AG04450 (cell line): ENCODE results near the gene RPS25. TPM values are rescaled to one million over a fixed set of nuclear protein-coding genes. Genes with fewer than 3 reads are reported as not detected.
"Not testable (repeated sequence)": the region's sequence is repeated elsewhere in the genome, so short reads cannot be mapped to it uniquely, and the experiment has no call there.

Source experiments
- CTCF ChIA-PET: fragments of 300-600, 350-600 bp; formaldehyde crosslinking; extraction: SDS; loops from one replicate; lab custom pipeline; 2022; ENCODE audit warnings: antibody characterized with exemption, inconsistent platforms; lab: Charles Lee
- POLR2A ChIA-PET: fragments of 350-600 bp; formaldehyde crosslinking; extraction: SDS; loops from one replicate; lab custom pipeline; 2021; ENCODE audit warnings: antibody characterized with exemption, inconsistent platforms; lab: Yijun Ruan, JAX
- DNase-seq: peaks from one replicate; pipeline ENCODE4 v3.0.0-alpha.2; 2011; ENCODE audit warnings: low read depth, low spot score
- H3K27ac ChIP-seq: one replicate; pipeline ENCODE4 v1.5.1; 2012; ENCODE audit warnings: low read depth, low read length, control low read depth
- H3K27me3 ChIP-seq: one replicate; pipeline ENCODE4 v1.6.0; 2012; ENCODE audit warnings: low read length; ENCODE audit not compliant: control insufficient read depth, insufficient read depth
- H3K4me3 ChIP-seq: 2 replicates; pipeline ENCODE4 v1.5.1; 2011; ENCODE audit warnings: mild to moderate bottlenecking, low read depth, low read length, control low read depth
- H3K9me3 ChIP-seq: 2 replicates; pipeline ENCODE4 v1.5.1; 2012; ENCODE audit warnings: low read length; ENCODE audit not compliant: control insufficient read depth, insufficient read depth
- polyA plus RNA-seq: library from polyadenylated mRNA; depleted of rRNA; stranded (reverse); fragments of >200 nt; gene quantifications from 2 replicates; pipeline ENCODE4 v1.2.3, GENCODE V29; 2011
- TF ChIP-seq, protein P1 (sequence below): IDR thresholded peaks from 2 replicates; pipeline ENCODE4 v1.5.1; 2011; ENCODE audit warnings: low read depth, low read length, control low read depth, inconsistent platforms

The RPS25 gene
- polyA plus RNA-seq, 1 experiment, result 1,059 TPM

DNA sequence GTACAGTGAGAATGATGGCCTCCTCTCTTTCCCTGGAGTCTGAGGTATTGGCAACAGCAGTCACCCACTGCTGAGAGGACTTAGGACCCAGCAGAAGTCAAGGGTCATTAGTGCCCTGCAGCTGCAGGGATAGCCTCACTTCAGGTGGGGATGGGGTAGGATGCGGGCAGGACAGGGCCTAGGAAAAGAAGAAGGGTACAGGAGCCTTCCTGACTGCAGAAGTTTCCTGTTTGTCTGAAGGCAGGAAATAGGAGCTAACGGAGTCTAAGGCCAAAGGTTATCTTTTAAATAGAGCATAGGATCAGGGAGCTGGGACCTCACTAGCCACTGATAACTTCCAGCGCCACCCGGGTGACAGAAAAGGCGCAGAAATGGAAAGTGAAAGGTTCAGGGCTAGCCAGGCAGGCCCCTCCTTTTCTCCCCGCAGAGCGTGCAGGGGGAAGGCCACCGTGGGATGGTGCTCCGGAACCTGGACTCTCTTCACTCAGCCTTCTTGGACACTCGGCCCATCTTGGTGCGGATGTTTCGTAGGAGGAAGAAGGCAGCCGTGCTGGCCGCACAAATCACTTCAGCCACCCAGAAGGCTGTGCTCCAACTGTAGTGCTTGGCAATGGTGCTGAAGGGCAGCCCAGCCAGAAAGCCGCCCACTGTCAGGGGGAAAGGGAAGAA lies 6.4 kb upstream of the RPS25 start:
- Histone ChIP-seq H3K4me3 (no peak overlapping the region), H3K27me3 (no peaks in the 10 kb centered on the region), H3K9me3 (no peaks in the 10 kb centered on the region), H3K27ac (no peak overlapping the region)
- no peak for DNase-seq
- POLR2A ChIA-PET, result interaction anchor here (0.8 kb wide), 1 partner anchor 416 kb away, joined by 3 read pairs; no protein-coding TSS in a partner anchor
- CTCF ChIA-PET, result no interaction called here
- TF ChIP-seq, protein P1, sequence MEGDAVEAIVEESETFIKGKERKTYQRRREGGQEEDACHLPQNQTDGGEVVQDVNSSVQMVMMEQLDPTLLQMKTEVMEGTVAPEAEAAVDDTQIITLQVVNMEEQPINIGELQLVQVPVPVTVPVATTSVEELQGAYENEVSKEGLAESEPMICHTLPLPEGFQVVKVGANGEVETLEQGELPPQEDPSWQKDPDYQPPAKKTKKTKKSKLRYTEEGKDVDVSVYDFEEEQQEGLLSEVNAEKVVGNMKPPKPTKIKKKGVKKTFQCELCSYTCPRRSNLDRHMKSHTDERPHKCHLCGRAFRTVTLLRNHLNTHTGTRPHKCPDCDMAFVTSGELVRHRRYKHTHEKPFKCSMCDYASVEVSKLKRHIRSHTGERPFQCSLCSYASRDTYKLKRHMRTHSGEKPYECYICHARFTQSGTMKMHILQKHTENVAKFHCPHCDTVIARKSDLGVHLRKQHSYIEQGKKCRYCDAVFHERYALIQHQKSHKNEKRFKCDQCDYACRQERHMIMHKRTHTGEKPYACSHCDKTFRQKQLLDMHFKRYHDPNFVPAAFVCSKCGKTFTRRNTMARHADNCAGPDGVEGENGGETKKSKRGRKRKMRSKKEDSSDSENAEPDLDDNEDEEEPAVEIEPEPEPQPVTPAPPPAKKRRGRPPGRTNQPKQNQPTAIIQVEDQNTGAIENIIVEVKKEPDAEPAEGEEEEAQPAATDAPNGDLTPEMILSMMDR, result no peak

DNA sequence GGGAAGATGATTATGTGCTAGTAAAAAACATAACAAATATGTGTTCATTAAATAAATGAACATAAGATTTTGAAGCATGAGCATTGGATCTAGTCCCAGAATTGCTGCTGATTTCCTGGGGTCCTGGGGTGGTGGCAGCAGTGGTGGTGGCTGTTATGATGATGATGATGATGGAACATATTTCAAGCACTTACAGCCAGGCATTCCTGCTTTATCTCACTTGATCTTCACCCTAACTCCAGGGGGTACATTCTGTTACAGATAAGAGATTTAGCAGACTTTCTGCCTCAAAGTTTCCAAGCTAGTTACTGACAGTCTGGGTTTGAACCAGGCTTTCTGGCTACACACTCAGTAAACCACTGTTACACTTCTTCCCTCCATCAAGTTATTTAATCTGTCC lies 5.6 kb upstream of the RPS25 start:
- H3K4me3 ChIP-seq, result no peak overlapping the region
- TF ChIP-seq, protein P1, result no peak
- POLR2A ChIA-PET, result interaction anchor here (0.8 kb wide), 1 partner anchor 415 kb away, joined by 3 read pairs; no protein-coding TSS in a partner anchor
- no peaks in the 10 kb centered on the region for H3K27me3 ChIP-seq
- CTCF ChIA-PET, result no interaction called here
- no peak overlapping the region for H3K27ac ChIP-seq
- H3K9me3 ChIP-seq, result no peaks in the 10 kb centered on the region
- no peak for DNase-seq

- Histone ChIP-seq H3K27ac (no peak overlapping the region), H3K27me3 (no peaks in the 10 kb centered on the region), H3K4me3 (no peak overlapping the region), H3K9me3 (no peaks in the 10 kb centered on the region)
- DNase-seq, result no peak
- TF ChIP-seq, protein P1, result no peak
- ChIA-PET CTCF (no interaction called here), POLR2A (no interaction called here)
Measured at GRCh38 chr11:119021631-119022030, 3.5 kb upstream of the RPS25 start.

DNA sequence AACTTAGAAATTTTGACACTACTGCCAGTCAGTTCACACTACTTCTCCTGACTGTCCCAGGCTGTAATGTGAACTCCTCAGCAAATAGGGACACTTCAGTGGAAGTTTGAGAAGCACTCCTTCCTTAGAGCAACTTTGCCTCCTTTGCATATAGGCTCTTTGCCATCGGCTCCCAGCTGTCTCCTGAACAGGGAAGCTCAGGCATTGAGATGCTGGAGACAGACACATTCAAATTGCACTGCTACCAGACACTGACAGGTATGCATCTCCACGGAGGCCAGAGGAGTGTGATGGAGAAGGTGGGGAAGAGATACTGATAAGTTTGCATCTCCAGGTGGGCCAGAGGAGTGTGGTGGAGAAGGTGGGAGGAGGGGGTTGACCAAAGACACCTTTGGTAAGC lies 1.9 kb upstream of the RPS25 start:
- Histone ChIP-seq H3K4me3 (peak overlapping the region; percentile 99), H3K9me3 (no peaks in the 10 kb centered on the region), H3K27ac (no peak overlapping the region), H3K27me3 (no peaks in the 10 kb centered on the region)
- ChIA-PET CTCF (interaction anchor here (2.0 kb wide), 1 partner anchor 11 kb away, joined by 17 read pairs; the partner anchor contains the start of gene SLC37A4), POLR2A (interaction anchor here (0.7 to 2.1 kb wide), 2 partner anchors 36 to 127 kb away, joined by 5 to 9 read pairs; partner anchors contain the start of gene HYOU1)
- DNase-seq, result no peak
- TF ChIP-seq, protein P1, result no peak

- not testable (repeated sequence) for H3K27ac ChIP-seq, H3K27me3 ChIP-seq, DNase-seq, H3K9me3 ChIP-seq
- ChIA-PET POLR2A (interaction anchor here (0.7 kb wide), 1 partner anchor 41 kb away, joined by 3 read pairs; no protein-coding TSS in a partner anchor), CTCF (interaction anchor here (0.6 kb wide), 2 partner anchors 87 to 159 kb away, joined by 3 read pairs; no protein-coding TSS in a partner anchor)
- H3K4me3 ChIP-seq, result peak overlapping the region; percentile 99
Measured at GRCh38 chr11:119017377-119017776, 766 bp downstream of the RPS25 start.
